C4-2B (cell line): Measurements from ENCODE around the gene CNTNAP5.
A peak's percentile ranks its signal among the peaks of the same experiment; 100 is the strongest.

Experiments
- H3K27ac ChIP-seq: fragments of 450-650 bp; 2 replicates; pipeline ENCODE4 v1.5.1; 2017
- ZFX ChIP-seq: fragments of 450-650 bp; IDR thresholded peaks from 2 replicates; pipeline ENCODE4 v1.6.1; 2017
- TF ChIP-seq, protein P1 (sequence below): fragments of 450-650 bp; conservative IDR thresholded peaks from 2 replicates; pipeline ENCODE4 v1.5.1; 2017; ENCODE audit warnings: mild to moderate bottlenecking

The CNTNAP5 gene

DNA sequence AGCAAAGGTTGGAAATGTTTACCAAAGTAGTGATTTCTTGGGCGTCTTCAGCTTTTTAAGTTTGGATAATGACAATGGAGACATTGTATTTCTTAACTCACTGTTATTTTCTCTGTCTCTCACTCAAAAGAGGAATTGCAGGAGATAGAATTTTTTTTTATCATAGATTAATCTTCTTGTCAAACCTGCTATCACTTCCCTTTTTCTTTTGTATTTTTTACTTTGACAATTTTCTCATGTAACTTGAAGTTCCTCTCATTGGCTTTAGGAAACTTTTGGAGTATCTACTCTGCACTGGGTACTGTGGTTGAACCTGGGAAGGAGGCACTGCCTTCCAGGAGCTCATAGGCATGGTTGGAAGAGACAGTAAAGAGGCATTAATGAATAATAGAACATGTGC is 489.1 kb downstream of the CNTNAP5 start:
- H3K27ac ChIP-seq, result no peak overlapping the region
- TF ChIP-seq ZFX, result no peak
- TF ChIP-seq, protein P1, sequence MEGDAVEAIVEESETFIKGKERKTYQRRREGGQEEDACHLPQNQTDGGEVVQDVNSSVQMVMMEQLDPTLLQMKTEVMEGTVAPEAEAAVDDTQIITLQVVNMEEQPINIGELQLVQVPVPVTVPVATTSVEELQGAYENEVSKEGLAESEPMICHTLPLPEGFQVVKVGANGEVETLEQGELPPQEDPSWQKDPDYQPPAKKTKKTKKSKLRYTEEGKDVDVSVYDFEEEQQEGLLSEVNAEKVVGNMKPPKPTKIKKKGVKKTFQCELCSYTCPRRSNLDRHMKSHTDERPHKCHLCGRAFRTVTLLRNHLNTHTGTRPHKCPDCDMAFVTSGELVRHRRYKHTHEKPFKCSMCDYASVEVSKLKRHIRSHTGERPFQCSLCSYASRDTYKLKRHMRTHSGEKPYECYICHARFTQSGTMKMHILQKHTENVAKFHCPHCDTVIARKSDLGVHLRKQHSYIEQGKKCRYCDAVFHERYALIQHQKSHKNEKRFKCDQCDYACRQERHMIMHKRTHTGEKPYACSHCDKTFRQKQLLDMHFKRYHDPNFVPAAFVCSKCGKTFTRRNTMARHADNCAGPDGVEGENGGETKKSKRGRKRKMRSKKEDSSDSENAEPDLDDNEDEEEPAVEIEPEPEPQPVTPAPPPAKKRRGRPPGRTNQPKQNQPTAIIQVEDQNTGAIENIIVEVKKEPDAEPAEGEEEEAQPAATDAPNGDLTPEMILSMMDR, result no peak

DNA sequence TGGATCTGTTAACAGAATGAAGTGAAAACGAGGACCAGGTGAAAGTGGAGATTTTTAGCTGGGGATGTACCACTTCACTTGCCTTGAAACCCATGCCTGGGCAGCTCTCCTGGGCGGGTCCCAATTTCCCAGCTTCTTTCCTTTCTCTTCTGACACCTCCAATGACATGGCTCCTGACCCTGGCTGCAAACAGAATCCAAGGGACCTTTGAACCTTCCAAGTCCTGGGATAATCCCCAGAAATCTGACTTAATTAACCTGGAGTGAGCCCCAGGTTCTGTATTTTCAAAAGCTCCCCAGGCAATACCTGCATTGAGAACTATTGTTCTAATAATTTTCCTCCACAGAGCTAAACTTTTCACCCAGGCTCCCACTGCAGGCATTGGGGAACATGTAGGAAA is 495.9 kb downstream of the CNTNAP5 start:
- TF ChIP-seq, protein P1, result no peak
- TF ChIP-seq ZFX, result no peak
- no peak overlapping the region for H3K27ac ChIP-seq

DNA sequence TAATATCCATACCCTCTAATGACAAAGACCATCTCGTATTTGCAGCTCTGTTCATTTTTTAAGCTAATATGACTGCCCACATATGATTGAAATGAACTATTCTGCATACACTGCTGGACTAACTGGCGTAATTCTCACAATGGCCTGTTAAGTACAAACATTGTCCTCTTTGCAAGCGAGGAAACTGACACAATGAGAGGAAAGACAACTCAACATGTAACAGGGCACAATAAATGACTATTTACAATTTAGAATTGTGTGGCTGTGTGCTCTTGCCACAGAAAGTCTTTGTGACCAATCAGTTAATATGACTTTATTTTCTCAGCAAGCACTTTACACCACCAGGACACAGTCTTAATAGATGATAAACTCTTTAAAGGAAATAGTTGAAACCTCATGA is 498.0 kb downstream of the CNTNAP5 start:
- no peak overlapping the region for H3K27ac ChIP-seq
- no peak for TF ChIP-seq ZFX
- TF ChIP-seq, protein P1, result no peak

DNA sequence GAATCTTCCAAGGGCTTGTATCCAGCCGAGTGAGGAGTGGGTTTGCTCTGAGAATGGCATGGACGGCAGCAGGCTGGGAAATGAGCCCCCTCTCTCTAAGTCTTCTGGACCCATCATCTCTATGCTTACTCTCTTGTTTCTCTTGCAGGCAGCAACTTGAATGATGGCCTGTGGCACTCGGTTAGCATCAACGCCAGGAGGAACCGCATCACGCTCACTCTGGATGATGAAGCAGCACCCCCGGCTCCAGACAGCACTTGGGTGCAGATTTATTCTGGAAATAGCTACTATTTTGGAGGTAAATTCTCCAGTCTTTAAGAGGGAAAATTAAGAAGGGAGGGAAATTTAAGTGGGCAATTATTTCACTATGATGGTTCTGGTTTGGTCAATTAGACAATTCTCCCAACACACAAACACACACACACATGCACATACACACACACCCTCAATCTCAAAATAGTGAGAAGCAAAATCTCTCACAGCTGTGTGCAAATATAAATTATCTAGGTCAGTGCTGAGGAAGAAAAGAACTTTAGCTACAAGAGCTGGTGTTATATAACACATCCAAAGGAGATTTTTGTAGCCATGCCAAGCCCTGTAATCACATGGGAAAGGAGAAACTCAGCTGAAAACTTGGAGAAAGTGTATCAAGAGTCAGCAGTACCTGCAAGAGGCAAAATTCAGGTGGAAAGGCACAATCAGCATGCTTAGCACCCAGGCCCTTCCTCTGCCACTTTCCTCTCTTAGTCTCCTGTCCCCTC is 499.2 kb downstream of the CNTNAP5 start:
- no peak overlapping the region for H3K27ac ChIP-seq
- TF ChIP-seq ZFX, result no peak
- TF ChIP-seq, protein P1, result no peak

DNA sequence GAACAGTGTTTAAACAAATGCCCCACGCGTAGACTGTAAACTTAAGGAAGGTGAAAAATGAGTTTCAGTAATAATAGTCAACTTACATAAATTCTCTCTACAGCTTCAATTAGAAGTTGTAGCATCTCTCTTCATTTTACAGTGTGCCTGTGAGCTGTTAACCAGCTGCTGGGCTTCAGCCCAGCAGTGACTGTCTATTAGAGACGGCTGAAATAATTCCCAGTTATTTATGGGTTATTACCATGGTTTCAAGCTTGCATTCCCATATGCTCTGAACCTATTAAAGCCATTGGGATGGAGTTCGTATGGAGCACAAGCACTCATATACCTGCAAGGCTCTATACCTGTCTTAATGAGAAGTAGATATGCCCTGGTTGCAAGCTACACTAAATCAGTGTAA is 501.1 kb downstream of the CNTNAP5 start:
- TF ChIP-seq, protein P1, result no peak
- TF ChIP-seq ZFX, result no peak
- no peak overlapping the region for H3K27ac ChIP-seq

DNA sequence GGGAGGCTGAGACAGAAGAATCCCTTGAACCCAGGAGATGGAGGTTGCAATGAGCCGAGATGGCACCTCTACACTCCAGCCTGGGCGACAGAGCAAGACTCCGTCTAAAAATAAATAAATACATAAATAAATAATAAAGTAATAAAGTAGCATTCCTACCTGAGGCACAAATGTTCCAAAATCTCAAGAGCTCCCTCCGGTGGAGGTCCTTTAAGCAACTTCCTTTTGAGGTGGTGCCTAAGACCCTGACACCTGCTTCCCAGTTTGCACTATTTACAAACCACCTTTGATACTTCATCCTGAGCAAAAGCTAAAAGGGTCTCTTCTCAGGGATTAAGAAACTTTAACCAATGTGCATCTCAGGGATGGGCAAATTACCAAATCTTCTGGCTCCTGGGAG is 505.1 kb downstream of the CNTNAP5 start:
- no peak for TF ChIP-seq ZFX
- TF ChIP-seq, protein P1, result peak; percentile 30
- H3K27ac ChIP-seq, result no peak overlapping the region

DNA sequence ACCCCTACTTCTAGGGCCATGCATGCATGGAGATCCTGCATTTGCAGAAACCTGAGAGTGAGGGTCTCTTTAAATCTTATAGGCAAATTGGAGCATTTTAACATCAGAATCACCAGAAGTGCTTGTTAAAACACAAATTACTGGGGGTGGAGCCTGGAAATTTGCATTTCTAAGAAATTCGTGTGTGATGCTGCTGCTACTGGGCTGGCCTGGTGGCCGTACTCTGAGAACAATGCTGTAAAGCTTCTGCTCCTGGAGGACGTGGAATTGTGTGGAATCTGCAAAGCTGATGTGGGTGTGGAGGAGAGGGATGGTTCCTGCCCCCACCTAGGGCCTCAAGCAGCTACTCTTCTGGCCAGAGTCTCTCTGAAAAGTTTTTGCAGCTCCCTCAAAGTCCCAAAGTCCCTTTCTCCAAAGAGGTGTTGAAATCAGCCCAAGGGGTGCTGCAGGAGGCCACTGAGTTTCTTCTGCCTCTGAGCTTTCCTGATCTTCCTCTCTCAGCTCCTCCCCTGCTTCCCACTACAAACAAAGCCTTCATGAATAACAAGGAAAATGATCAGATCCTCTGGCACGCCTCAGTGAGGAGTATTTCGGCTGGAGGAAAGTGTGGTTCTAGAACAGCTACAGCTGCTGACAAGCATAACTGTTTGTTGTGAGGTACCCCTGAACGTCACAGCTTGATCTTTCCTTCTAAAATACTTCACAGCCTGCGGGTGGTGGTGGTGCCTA is 508.3 kb downstream of the CNTNAP5 start:
- TF ChIP-seq, protein P1, result no peak
- TF ChIP-seq ZFX, result no peak
- H3K27ac ChIP-seq, result no peak overlapping the region
